Colonic mucosa (tissue), 4 donors: ENCODE results near the gene USH1C. TPM values are rescaled to one million over a fixed set of nuclear protein-coding genes. Genes with fewer than 3 reads are reported as not detected.

Experiments used
- DNase-seq: peaks from one replicate; pipeline ENCODE4 v3.0.0-alpha.2; 2020
- H3K27ac ChIP-seq: fragments of 200-600 bp; one replicate; pipeline ENCODE4 v1.8.0; 2021
- H3K27me3 ChIP-seq: fragments of 200-600 bp; one replicate; pipeline ENCODE4 v1.8.0; 2021
- H3K36me3 ChIP-seq: fragments of 200-600 bp; one replicate; pipeline ENCODE4 v1.8.0; 2021
- H3K4me1 ChIP-seq: fragments of 200-600 bp; one replicate; pipeline ENCODE4 v1.8.0; 2021; ENCODE audit warnings: mild to moderate bottlenecking
- H3K4me3 ChIP-seq: fragments of 200-600 bp; one replicate; pipeline ENCODE4 v1.8.0; 2021
- H3K9ac ChIP-seq, 2 donors: one replicate each; pipeline ENCODE4 v1.7.0; 2013; ENCODE audit warnings: control low read depth in 2 of 2, low read depth in 2 of 2, low read length in 2 of 2
- H3K9me3 ChIP-seq: fragments of 200-600 bp; one replicate; pipeline ENCODE4 v1.8.0; 2021
- CTCF ChIP-seq: fragments of 200-600 bp; IDR thresholded peaks from one replicate; pipeline ENCODE4 v1.8.0; 2022; ENCODE audit warnings: antibody characterized with exemption, mild to moderate bottlenecking
- intact Hi-C: fragments of 100-400 bp; cut with DNase I; formaldehyde crosslinking; loops from one replicate; pipeline ENCODE4 v1.14.1; 2022
- total RNA-seq, 2 donors: library from RNA; stranded (reverse); fragmentation: NEBNext Ultra II Directional in 1 of 2; extraction: Animal tissue kit (Norgen Biotek cat#: 25700) in 1 of 2; gene quantifications; one replicate each; pipeline ENCODE4 v1.2.1, GENCODE V29; 2021
- donor health status: healthy.
- donor health status: DM: no; HTN: no; CAD: no.
- donor health status: DM: no; HTN: no; CAD: no.

USH1C gene
- 100 to 1,000 TPM; 143 to 161 TPM for total RNA-seq

GRCh38 chr11:17544181-17544622 lies at the start of gene USH1C:
USH1C (minus strand) TSS chr11:17544416; CDS start chr11:17544307, 109 bp downstream.
- Histone ChIP-seq H3K36me3 (no peaks in the 10 kb centered on the region), H3K27me3 (peaks cover 4% of the 10 kb centered on the region), H3K4me3 (peak within 1 kb of the TSS; percentile 57), H3K4me1 (no peaks in the 10 kb centered on the region), H3K9ac (peak within 1 kb of the TSS; percentile 72 to 83), H3K27ac (peak within 1 kb of the TSS; percentile 86), H3K9me3 (no peaks in the 10 kb centered on the region)
- intact Hi-C loops = no loop called here
- no peak for TF ChIP-seq CTCF
- peak; percentile 83 for DNase-seq

GRCh38 chr11:17593466-17594245 lies 49.4 kb upstream of the USH1C start:
- Histone ChIP-seq H3K4me3 (no peak overlapping the region), H3K9ac (no peak overlapping the region), H3K36me3 (no peaks in the 10 kb centered on the region), H3K4me1 (no peaks in the 10 kb centered on the region), H3K27me3 (no peaks in the 10 kb centered on the region), H3K27ac (no peak overlapping the region), H3K9me3 (no peaks in the 10 kb centered on the region)
- no peak for TF ChIP-seq CTCF
- DNase-seq = no peak
- intact Hi-C loops = loop anchor here (10.0 kb wide), 1 partner anchor 141 kb away; the partner anchor contains the start of gene KCNC1

GRCh38 chr11:17591293-17591692 lies 47.1 kb upstream of the USH1C start:
- intact Hi-C loops = loop anchor here (10.0 kb wide), 1 partner anchor 144 kb away; the partner anchor contains the start of gene KCNC1
- no peak overlapping the region for H3K9ac ChIP-seq
- no peak overlapping the region for H3K4me3 ChIP-seq
- H3K27me3 ChIP-seq = no peaks in the 10 kb centered on the region
- TF ChIP-seq CTCF = no peak
- no peaks in the 10 kb centered on the region for H3K9me3 ChIP-seq
- no peaks in the 10 kb centered on the region for H3K36me3 ChIP-seq
- DNase-seq = no peak
- H3K27ac ChIP-seq = no peak overlapping the region
- H3K4me1 ChIP-seq = no peaks in the 10 kb centered on the region

GRCh38 chr11:17590463-17590862 lies 46.2 kb upstream of the USH1C start:
- no peak overlapping the region for H3K4me3 ChIP-seq
- TF ChIP-seq CTCF = no peak
- intact Hi-C loops = loop anchor here (10.0 kb wide), 1 partner anchor 144 kb away; the partner anchor contains the start of gene KCNC1
- no peaks in the 10 kb centered on the region for H3K4me1 ChIP-seq
- H3K36me3 ChIP-seq = no peaks in the 10 kb centered on the region
- DNase-seq = no peak
- no peaks in the 10 kb centered on the region for H3K9me3 ChIP-seq
- no peak overlapping the region for H3K9ac ChIP-seq
- no peaks in the 10 kb centered on the region for H3K27me3 ChIP-seq
- H3K27ac ChIP-seq = no peak overlapping the region

GRCh38 chr11:17588721-17589120 lies 44.5 kb upstream of the USH1C start:
- DNase-seq = no peak
- intact Hi-C loops = no loop called here

More at GRCh38 chr11:17588721-17589120, 44.5 kb upstream of the USH1C start:
- no peaks in the 10 kb centered on the region for H3K27me3 ChIP-seq
- no peaks in the 10 kb centered on the region for H3K4me1 ChIP-seq
- no peak overlapping the region for H3K4me3 ChIP-seq
- no peak overlapping the region for H3K9ac ChIP-seq
- no peaks in the 10 kb centered on the region for H3K36me3 ChIP-seq
- no peak for TF ChIP-seq CTCF
- no peak overlapping the region for H3K27ac ChIP-seq
- no peaks in the 10 kb centered on the region for H3K9me3 ChIP-seq
